WTC11 (cell line): Measurements from ENCODE around the gene SLC38A11.

Experiments used
- CREM ChIP-seq: sonication (generic); formaldehyde crosslinking; IDR thresholded peaks from 2 replicates; pipeline ENCODE4 v1.8.1; 2022; ENCODE audit warnings: mild to moderate bottlenecking, missing genetic modification reagents, moderate library complexity
- EMX1 ChIP-seq: fragments of 250-450 bp; sonication (Bioruptor Pico); IDR thresholded peaks from 2 replicates; pipeline ENCODE4 v1.8.0; 2021; ENCODE audit warnings: mild to moderate bottlenecking
- JUN ChIP-seq: sonication (generic); formaldehyde crosslinking; IDR thresholded peaks from 2 replicates; pipeline ENCODE4 v1.8.0; 2023; ENCODE audit warnings: mild to moderate bottlenecking, missing genetic modification reagents
- SP1 ChIP-seq: sonication (generic); formaldehyde crosslinking; conservative IDR thresholded peaks from 2 replicates; pipeline ENCODE4 v1.8.1; 2022; ENCODE audit warnings: missing genetic modification reagents
- ZNF263 ChIP-seq: sonication (generic); formaldehyde crosslinking; IDR thresholded peaks from 2 replicates; pipeline ENCODE4 v1.8.1; 2022; ENCODE audit warnings: low read depth, mild to moderate bottlenecking, moderate library complexity, missing genetic modification reagents
- TF ChIP-seq, protein P1 (sequence below): fragments of 200-600 bp; IDR thresholded peaks from 2 replicates; pipeline ENCODE4 v1.8.0; 2022; ENCODE audit warnings: antibody characterized with exemption
- TF ChIP-seq, protein P2 (sequence below): sonication (generic); formaldehyde crosslinking; IDR thresholded peaks from 2 replicates; pipeline ENCODE4 v1.8.1; 2023; ENCODE audit warnings: mild to moderate bottlenecking, missing genetic modification reagents, moderate library complexity
- TF ChIP-seq, protein P3 (sequence below): sonication (generic); formaldehyde crosslinking; IDR thresholded peaks from 2 replicates; pipeline ENCODE4 v1.8.1; 2022; ENCODE audit warnings: missing genetic modification reagents, borderline replicate concordance

DNA sequence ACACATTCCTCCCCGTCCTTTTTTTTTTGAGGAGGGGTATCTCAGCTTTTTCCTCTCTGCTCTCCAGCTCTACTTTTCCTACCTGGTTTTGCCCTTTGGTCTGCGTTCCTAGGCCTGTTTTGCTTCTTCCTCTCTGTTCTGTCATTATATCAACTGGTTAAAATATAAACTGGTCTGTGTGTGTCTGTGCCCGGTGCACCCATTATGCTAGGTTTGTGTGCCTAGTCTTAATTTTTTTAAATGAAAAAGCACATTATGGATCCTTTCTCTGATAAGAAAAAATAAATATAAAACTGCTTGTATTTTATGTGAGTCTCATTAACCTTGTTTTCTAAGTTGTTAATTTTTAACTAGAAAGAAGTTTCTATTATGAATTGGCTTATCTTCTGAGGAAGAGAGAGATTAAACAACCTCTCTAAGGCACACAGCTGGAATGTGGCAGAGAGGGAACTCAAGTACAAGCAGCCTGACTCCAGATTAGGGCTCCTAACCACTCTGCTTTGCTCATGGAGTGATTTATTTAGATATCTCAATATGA is 17.4 kb downstream of the SLC38A11 start:
- no peak for TF ChIP-seq ZNF263 (CRISPR knock-in tag)
- TF ChIP-seq, protein P1, sequence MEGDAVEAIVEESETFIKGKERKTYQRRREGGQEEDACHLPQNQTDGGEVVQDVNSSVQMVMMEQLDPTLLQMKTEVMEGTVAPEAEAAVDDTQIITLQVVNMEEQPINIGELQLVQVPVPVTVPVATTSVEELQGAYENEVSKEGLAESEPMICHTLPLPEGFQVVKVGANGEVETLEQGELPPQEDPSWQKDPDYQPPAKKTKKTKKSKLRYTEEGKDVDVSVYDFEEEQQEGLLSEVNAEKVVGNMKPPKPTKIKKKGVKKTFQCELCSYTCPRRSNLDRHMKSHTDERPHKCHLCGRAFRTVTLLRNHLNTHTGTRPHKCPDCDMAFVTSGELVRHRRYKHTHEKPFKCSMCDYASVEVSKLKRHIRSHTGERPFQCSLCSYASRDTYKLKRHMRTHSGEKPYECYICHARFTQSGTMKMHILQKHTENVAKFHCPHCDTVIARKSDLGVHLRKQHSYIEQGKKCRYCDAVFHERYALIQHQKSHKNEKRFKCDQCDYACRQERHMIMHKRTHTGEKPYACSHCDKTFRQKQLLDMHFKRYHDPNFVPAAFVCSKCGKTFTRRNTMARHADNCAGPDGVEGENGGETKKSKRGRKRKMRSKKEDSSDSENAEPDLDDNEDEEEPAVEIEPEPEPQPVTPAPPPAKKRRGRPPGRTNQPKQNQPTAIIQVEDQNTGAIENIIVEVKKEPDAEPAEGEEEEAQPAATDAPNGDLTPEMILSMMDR: no peak
- TF ChIP-seq JUN (CRISPR knock-in tag): no peak
- no peak for TF ChIP-seq CREM (CRISPR knock-in tag)
- TF ChIP-seq, protein P2, sequence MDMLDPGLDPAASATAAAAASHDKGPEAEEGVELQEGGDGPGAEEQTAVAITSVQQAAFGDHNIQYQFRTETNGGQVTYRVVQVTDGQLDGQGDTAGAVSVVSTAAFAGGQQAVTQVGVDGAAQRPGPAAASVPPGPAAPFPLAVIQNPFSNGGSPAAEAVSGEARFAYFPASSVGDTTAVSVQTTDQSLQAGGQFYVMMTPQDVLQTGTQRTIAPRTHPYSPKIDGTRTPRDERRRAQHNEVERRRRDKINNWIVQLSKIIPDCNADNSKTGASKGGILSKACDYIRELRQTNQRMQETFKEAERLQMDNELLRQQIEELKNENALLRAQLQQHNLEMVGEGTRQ: no peak
- TF ChIP-seq EMX1 (CRISPR knock-in tag): no peak
- TF ChIP-seq, protein P3, sequence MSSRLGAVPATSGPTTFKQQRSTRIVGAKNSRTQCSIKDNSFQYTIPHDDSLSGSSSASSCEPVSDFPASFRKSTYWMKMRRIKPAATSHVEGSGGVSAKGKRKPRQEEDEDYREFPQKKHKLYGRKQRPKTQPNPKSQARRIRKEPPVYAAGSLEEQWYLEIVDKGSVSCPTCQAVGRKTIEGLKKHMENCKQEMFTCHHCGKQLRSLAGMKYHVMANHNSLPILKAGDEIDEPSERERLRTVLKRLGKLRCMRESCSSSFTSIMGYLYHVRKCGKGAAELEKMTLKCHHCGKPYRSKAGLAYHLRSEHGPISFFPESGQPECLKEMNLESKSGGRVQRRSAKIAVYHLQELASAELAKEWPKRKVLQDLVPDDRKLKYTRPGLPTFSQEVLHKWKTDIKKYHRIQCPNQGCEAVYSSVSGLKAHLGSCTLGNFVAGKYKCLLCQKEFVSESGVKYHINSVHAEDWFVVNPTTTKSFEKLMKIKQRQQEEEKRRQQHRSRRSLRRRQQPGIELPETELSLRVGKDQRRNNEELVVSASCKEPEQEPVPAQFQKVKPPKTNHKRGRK: no peak
- TF ChIP-seq SP1 (CRISPR knock-in tag): no peak
